Erythroblast (primary cell): ENCODE results near the gene FIG4.

Source experiments
- GATA1 ChIP-seq: IDR thresholded peaks from 2 replicates; pipeline ENCODE4 v1.6.1; 2011; ENCODE audit warnings: low read depth, mild to moderate bottlenecking, control low read depth, low read length, moderate library complexity
- POLR2A ChIP-seq: IDR thresholded peaks from 2 replicates; pipeline ENCODE4 v1.6.1; 2011; ENCODE audit warnings: mild to moderate bottlenecking, low read length

DNA sequence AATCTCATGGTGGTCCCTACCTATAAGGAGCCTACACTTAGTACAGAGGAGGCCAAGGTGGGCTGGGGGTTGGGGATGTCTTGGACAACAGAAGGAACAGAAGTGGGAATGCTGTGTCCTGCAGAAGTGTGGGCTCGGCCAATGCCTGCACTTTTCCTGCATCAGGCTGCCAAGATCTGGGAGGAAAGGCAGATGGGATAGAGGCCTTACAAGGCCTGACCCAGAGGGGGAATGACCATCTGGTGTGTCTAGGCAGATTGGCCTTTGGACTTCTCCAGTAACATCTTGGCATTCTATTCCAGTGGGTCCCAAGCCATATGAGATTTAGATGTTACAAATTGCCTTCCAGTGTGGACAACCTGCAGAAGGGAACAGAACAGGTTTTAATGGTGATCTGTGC, 162.3 kb downstream of the FIG4 start:
- TF ChIP-seq POLR2A = no peak
- no peak for TF ChIP-seq GATA1
